MM.1S (cell line): ENCODE data around the gene OXSR1.

Experiments
- CTCF ChIP-seq: fragments of 300-600 bp; sonication (generic); IDR thresholded peaks from 2 replicates; pipeline ENCODE4 v1.5.1; 2016; ENCODE audit warnings: antibody characterized with exemption, low read length, mixed read lengths
- EZH2 ChIP-seq: fragments of 300-600 bp; sonication (generic); optimal IDR thresholded peaks from 2 replicates; pipeline ENCODE3; 2017; ENCODE audit warnings: low read depth, mild to moderate bottlenecking, antibody characterized with exemption, low read length, mixed read lengths
- EZH2phosphoT487 ChIP-seq: fragments of 300-600 bp; sonication (generic); IDR thresholded peaks from 2 replicates; pipeline ENCODE4 v1.6.1; 2018; ENCODE audit warnings: antibody characterized with exemption, low read length

- TF ChIP-seq EZH2: no peak
- TF ChIP-seq CTCF: no peak
- TF ChIP-seq EZH2phosphoT487: no peak
These were observed 28.3 kb upstream of the OXSR1 start, which contains the start of gene ACAA1 for GRCh38 chr3:38136777-38137614.
